ENCODE results near the gene PGD. TPM values are rescaled to one million over a fixed set of nuclear protein-coding genes. Genes with fewer than 3 reads are reported as not detected.

Gene PGD
- total and polyA plus RNA-seq, 10 of the 15 experiments (the other 5 are each of a cell fraction or from before 2014, with no cell fraction given): 108 to 262 (median 171) TPM

DNA sequence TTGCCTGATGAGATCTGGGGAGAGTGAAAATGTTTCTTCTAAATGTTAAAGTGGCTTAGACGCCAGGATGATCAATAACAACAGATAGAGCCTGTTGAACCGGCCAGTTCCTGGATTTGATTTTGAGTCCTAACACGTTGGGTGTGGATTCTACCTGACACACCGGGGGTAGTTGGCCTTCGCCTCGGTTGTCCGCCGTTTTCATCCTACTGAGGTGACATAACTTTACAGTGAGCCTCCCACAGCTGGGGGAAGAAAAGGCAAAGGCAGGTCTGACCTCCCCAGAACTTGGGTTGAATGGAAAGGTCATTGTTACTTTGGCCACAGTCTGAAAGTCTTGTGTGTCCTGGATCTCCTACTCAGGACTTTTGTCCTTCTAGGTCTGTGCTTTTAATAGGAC is 1.1 kb downstream of the PGD start (continued):
- TF ChIP-seq SIN3A (IDR thresholded peaks at IDR 0.05; ENCODE audit: low read depth, low read length) (no peak), ZNF24 (IDR thresholded peaks at IDR 0.05) (no peak), CHD1 (IDR thresholded peaks at IDR 0.05; ENCODE audit: low read depth, low read length) (no peak), TCF12 (IDR thresholded peaks at IDR 0.05; ENCODE audit: low read depth, low read length) (no peak), GATAD2B (conservative IDR thresholded peaks at IDR 0.05; ENCODE audit: low read depth) (no peak), IKZF1 (conservative IDR thresholded peaks at IDR 0.05) (no peak), EZH2 (IDR thresholded peaks at IDR 0.05; ENCODE audit: borderline replicate concordance, control insufficient read depth, low read depth, low read length) (no peak), MEF2B (IDR thresholded peaks at IDR 0.05; ENCODE audit: partially characterized antibody, poor library complexity, severe bottlenecking) (no peak)
- TF ChIP-seq, protein P1, sequence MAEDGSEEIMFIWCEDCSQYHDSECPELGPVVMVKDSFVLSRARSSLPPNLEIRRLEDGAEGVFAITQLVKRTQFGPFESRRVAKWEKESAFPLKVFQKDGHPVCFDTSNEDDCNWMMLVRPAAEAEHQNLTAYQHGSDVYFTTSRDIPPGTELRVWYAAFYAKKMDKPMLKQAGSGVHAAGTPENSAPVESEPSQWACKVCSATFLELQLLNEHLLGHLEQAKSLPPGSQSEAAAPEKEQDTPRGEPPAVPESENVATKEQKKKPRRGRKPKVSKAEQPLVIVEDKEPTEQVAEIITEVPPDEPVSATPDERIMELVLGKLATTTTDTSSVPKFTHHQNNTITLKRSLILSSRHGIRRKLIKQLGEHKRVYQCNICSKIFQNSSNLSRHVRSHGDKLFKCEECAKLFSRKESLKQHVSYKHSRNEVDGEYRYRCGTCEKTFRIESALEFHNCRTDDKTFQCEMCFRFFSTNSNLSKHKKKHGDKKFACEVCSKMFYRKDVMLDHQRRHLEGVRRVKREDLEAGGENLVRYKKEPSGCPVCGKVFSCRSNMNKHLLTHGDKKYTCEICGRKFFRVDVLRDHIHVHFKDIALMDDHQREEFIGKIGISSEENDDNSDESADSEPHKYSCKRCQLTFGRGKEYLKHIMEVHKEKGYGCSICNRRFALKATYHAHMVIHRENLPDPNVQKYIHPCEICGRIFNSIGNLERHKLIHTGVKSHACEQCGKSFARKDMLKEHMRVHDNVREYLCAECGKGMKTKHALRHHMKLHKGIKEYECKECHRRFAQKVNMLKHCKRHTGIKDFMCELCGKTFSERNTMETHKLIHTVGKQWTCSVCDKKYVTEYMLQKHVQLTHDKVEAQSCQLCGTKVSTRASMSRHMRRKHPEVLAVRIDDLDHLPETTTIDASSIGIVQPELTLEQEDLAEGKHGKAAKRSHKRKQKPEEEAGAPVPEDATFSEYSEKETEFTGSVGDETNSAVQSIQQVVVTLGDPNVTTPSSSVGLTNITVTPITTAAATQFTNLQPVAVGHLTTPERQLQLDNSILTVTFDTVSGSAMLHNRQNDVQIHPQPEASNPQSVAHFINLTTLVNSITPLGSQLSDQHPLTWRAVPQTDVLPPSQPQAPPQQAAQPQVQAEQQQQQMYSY (CRISPR knock-in tag; IDR thresholded peaks at IDR 0.05): no peak

DNA sequence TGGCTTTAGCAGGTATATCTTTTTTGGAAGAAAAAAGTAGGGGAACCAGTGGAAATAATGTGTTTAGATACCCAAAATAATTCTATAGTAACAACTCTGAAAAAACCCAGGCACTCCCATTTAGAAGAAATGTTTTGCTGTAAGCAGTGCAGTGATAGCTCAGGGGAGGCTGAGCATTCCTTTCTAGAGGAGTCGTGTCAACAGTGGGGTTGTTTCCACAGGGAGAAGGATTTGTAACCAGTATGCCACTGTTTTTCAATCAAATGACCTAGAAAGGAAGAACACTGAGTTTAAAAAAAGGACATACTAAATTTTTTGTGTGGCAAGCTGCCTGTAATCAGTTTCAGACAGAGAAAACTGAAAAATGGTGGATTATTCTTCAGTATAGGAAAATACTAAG is 2.4 kb downstream of the PGD start:
- POLR2A ChIA-PET: interaction anchor here (1.9 kb wide), 1 partner anchor 21 kb away, joined by 4 read pairs; no protein-coding TSS in a partner anchor
- Histone ChIP-seq H3K9ac (ENCODE audit: control insufficient read depth, insufficient read depth, low read length) (no peak overlapping the region), H3K36me3 (ENCODE audit: control insufficient read depth in 2 of 2, insufficient read depth in 2 of 2, low read length in 1 of 2) (peaks cover 2 to 20% of the 10 kb centered on the region in 2 experiments; a peak in 2 of 4 replicates), H3K27me3 (replicated peaks in 1 of 2; ENCODE audit: control insufficient read depth in 2 of 2, insufficient read depth in 2 of 2, low read length in 1 of 2) (no peaks in the 10 kb centered on the region), H3K4me2 (ENCODE audit: control insufficient read depth, insufficient read depth) (no peak overlapping the region), H3K79me2 (ENCODE audit: control insufficient read depth, insufficient read depth, low read length) (peaks cover 19% of the 10 kb centered on the region), H3K4me3 (no peak overlapping the region), H3K4me1 (ENCODE audit: control insufficient read depth, insufficient read depth, low read length) (peaks cover 6% of the 10 kb centered on the region), H3K27ac (ENCODE audit: control insufficient read depth, insufficient read depth) (no peak overlapping the region), H3K9me3 (replicated peaks; ENCODE audit: control insufficient read depth, insufficient read depth, low read length) (no peaks in the 10 kb centered on the region), H4K20me1 (ENCODE audit: control insufficient read depth, insufficient read depth) (no peaks in the 10 kb centered on the region), H2AFZ (ENCODE audit: control insufficient read depth, low read depth, low read length) (no peak overlapping the region)
- no TSS peak for BruUV-seq (replicated peaks)
- WGBS (ENCODE audit: insufficient coverage, insufficient replicate concordance, low lambda C conversion rate, missing lambda C conversion rate): 100% methylated on average over 1 of the region's 1 CpG
- intact Hi-C loops (cut with micrococcal nuclease; ENCODE audit: unreplicated experiment): no loop called here
- no peak for FAIRE-seq
- CTCF ChIA-PET: interaction anchor here (0.9 to 4.2 kb wide), 2 partner anchors 192 to 533 kb away, joined by 3 to 29 read pairs; partner anchors contain the start of gene KIF1B
- no peak for TF ChIP-seq EZH2 (IDR thresholded peaks at IDR 0.05; ENCODE audit: borderline replicate concordance, control insufficient read depth, low read depth, low read length)
- TF ChIP-seq, protein P2, sequence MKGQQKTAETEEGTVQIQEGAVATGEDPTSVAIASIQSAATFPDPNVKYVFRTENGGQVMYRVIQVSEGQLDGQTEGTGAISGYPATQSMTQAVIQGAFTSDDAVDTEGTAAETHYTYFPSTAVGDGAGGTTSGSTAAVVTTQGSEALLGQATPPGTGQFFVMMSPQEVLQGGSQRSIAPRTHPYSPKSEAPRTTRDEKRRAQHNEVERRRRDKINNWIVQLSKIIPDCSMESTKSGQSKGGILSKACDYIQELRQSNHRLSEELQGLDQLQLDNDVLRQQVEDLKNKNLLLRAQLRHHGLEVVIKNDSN (IDR thresholded peaks at IDR 0.05; ENCODE audit: borderline replicate concordance, extremely low read length, insufficient read depth, low read depth, low read length): no peak
- RAD21 ChIA-PET (ENCODE audit: unreplicated experiment): interaction anchor here (1.1 to 3.4 kb wide), 2 partner anchors 14 to 192 kb away, joined by 3 to 16 read pairs; partner anchors contain the start of gene KIF1B
- no peak for ATAC-seq
- SMC1A ChIA-PET (ENCODE audit: uncharacterized antibody, unreplicated experiment): interaction anchor here (0.6 to 2.0 kb wide), 5 partner anchors 13 to 464 kb away, joined by 3 to 6 read pairs (median 3); partner anchors contain the start of genes CENPS and KIF1B
- no peak for DNase-seq (ENCODE audit: low read depth, low spot score)
- in situ Hi-C loops (cut with MboI): no loop called here

All from GM12878 (cell line).